Measurements from ENCODE around the gene ADAM30.

Gene ADAM30

DNA sequence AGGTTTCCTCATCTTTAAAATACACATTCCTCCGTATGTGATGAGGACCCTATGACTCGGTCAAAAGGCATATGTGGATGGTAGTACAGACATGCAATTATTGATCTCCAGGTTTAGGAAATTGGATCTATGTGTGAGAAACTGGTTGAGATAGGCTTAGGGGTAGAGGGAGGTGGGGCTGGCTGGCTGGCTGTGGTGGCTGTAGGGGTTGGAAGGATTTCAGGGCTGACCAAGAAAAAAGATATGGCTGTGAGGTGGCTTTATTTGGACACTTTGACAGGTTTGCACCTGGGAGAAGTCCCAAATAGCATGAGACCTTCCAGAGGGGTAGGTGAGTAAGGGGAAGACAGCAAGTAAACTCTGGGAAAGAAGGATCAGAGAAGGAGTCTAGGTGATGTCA is 39.6 kb upstream of the ADAM30 start:
- TF ChIP-seq, protein P1, sequence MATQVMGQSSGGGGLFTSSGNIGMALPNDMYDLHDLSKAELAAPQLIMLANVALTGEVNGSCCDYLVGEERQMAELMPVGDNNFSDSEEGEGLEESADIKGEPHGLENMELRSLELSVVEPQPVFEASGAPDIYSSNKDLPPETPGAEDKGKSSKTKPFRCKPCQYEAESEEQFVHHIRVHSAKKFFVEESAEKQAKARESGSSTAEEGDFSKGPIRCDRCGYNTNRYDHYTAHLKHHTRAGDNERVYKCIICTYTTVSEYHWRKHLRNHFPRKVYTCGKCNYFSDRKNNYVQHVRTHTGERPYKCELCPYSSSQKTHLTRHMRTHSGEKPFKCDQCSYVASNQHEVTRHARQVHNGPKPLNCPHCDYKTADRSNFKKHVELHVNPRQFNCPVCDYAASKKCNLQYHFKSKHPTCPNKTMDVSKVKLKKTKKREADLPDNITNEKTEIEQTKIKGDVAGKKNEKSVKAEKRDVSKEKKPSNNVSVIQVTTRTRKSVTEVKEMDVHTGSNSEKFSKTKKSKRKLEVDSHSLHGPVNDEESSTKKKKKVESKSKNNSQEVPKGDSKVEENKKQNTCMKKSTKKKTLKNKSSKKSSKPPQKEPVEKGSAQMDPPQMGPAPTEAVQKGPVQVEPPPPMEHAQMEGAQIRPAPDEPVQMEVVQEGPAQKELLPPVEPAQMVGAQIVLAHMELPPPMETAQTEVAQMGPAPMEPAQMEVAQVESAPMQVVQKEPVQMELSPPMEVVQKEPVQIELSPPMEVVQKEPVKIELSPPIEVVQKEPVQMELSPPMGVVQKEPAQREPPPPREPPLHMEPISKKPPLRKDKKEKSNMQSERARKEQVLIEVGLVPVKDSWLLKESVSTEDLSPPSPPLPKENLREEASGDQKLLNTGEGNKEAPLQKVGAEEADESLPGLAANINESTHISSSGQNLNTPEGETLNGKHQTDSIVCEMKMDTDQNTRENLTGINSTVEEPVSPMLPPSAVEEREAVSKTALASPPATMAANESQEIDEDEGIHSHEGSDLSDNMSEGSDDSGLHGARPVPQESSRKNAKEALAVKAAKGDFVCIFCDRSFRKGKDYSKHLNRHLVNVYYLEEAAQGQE (IDR thresholded peaks at IDR 0.05; ENCODE audit: insufficient read depth in 1 of 2, low read depth in 2 of 2, low read length in 2 of 2) = no peak
- TF ChIP-seq POLR2AphosphoS5 (IDR thresholded peaks at IDR 0.05; ENCODE audit: low read depth, low read length) = no peak
- no peak for TF ChIP-seq FOXP2 (optimal IDR thresholded peaks at IDR 0.05; ENCODE audit: borderline replicate concordance, extremely low read depth, extremely low read length, insufficient read depth)
- TF ChIP-seq TAF1 (IDR thresholded peaks at IDR 0.05; ENCODE audit: borderline replicate concordance, insufficient read depth, low read length) = no peak
- no peak for TF ChIP-seq SIN3A (IDR thresholded peaks at IDR 0.05; ENCODE audit: borderline replicate concordance, insufficient read depth, low read length)

DNA sequence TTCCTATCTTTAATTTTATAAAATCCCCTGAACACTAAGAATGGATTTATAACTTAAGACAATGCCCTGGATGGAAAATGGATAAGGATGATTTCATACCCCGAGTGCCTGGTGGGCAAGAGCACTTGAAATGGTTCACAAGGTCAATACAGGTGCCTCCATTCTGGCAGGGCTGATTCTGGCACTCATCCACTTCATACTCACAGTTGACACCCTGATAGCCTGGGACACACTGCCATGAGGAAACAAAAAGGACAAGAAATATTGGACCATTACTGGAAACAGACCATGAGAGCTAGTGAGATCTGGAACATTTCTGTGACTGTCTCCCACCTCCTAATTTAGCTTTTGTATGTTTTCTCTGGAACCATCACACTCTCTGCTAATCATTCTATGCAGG is 39.1 kb upstream of the ADAM30 start:
- TF ChIP-seq TAF1 (IDR thresholded peaks at IDR 0.05; ENCODE audit: borderline replicate concordance, insufficient read depth, low read length) (no peak), POLR2AphosphoS5 (IDR thresholded peaks at IDR 0.05; ENCODE audit: low read depth, low read length) (no peak), FOXP2 (optimal IDR thresholded peaks at IDR 0.05; ENCODE audit: borderline replicate concordance, extremely low read depth, extremely low read length, insufficient read depth) (no peak), SIN3A (IDR thresholded peaks at IDR 0.05; ENCODE audit: borderline replicate concordance, insufficient read depth, low read length) (no peak)
- TF ChIP-seq, protein P1 (IDR thresholded peaks at IDR 0.05; ENCODE audit: insufficient read depth in 1 of 2, low read depth in 2 of 2, low read length in 2 of 2) = no peak

DNA sequence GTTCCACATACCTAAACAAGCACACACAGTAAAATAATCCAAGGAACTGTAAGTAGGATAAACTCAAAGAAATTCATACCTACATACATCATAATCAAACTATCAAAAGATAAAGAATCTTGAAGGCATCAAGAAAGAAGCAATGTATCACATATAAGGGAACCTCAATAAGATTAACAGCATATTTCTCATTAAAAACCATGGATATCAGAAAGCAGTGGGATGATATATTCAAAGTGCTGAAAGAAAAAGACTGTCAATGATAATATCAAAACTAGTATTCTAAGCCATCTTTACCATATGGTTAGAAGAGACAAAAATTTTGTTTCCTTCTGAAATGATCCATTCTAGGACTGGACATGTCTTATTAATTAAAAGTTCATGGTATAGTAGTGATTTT is 37.1 kb upstream of the ADAM30 start:
- TF ChIP-seq, protein P1 (IDR thresholded peaks at IDR 0.05; ENCODE audit: insufficient read depth in 1 of 2, low read depth in 2 of 2, low read length in 2 of 2) = no peak
- no peak for TF ChIP-seq TAF1 (IDR thresholded peaks at IDR 0.05; ENCODE audit: borderline replicate concordance, insufficient read depth, low read length)
- no peak for TF ChIP-seq SIN3A (IDR thresholded peaks at IDR 0.05; ENCODE audit: borderline replicate concordance, insufficient read depth, low read length)
- TF ChIP-seq POLR2AphosphoS5 (IDR thresholded peaks at IDR 0.05; ENCODE audit: low read depth, low read length) = no peak
- no peak for TF ChIP-seq FOXP2 (optimal IDR thresholded peaks at IDR 0.05; ENCODE audit: borderline replicate concordance, extremely low read depth, extremely low read length, insufficient read depth)

DNA sequence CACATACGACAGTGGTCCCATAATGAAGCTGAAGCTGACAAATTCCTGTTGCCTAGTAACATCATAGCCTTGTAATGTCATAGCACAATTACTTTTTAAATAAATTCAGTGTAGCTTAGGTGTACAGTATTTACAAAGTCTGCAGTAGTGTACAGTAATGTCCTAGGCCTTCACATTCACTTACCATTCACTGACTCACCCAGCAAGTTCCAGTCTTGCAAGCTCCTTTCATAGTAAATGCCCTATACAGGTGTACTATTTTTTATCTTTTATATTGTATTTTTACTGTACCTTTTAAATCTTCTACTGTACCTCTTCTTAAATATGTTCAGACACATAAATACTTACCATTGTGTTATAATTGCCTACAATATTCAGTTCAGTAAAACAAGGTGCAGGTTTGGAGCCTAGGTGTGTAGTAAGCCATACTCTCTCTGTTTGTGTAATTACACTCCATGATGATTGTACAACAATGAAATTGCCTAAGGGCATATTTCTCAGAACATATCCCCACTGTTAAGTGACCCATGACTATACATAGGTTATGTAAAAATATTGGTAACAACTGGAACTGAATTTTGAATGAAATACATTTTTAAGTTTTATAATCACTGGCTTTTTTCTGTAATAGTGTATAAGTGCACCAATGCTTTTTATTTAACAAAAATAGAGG is 33.5 kb upstream of the ADAM30 start:
- TF ChIP-seq POLR2AphosphoS5 (IDR thresholded peaks at IDR 0.05; ENCODE audit: low read depth, low read length) = no peak
- TF ChIP-seq, protein P1 (IDR thresholded peaks at IDR 0.05; ENCODE audit: insufficient read depth in 1 of 2, low read depth in 2 of 2, low read length in 2 of 2) = no peak
- no peak for TF ChIP-seq TAF1 (IDR thresholded peaks at IDR 0.05; ENCODE audit: borderline replicate concordance, insufficient read depth, low read length)
- TF ChIP-seq FOXP2 (optimal IDR thresholded peaks at IDR 0.05; ENCODE audit: borderline replicate concordance, extremely low read depth, extremely low read length, insufficient read depth) = no peak
- no peak for TF ChIP-seq SIN3A (IDR thresholded peaks at IDR 0.05; ENCODE audit: borderline replicate concordance, insufficient read depth, low read length)
